HG02981 (cell line): ENCODE measurements around the gene FAM177A1.
"Not testable (repeated sequence)": the region's sequence is repeated elsewhere in the genome, so short reads cannot be mapped to it uniquely, and the experiment has no call there.

ENCODE experiments used
- ATAC-seq: cut with Tn5 transposase; IDR thresholded peaks from one replicate; pipeline ENCODE4 v1.9.1; 2021; ENCODE audit warnings: mild to moderate bottlenecking, moderate library complexity; ENCODE audit not compliant: unreplicated experiment

Gene FAM177A1

DNA sequence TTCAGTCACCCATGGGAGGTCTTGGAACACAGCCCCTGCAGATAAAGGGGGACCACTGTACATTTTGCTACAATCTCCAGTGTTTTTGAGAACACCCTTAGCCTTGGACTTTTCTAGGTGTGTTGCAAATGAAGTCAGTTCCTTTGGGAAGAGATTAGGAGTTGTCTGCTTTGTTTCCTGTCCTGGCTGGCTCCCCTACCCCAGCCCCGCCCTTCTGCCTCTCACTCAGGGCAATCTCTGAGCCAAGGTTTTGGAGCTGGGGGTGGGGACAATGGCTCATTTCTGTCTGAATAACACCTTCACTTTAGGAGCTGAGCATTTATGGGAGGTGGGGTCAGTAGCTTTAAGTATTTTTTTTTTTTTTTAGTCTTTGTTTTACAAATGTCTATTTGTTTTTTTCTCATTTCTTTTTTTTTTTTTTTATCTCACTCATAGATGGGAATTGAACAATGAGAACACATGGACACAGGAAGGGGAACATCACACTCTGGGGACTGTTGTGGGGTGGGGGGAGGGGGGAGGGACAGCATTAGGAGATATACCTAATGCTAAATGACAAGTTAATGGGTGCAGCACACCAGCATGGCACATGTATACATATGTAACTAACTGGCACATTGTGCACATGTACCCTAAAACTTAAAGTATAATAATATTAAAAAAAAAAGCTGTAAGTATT lies 15.2 kb downstream of the FAM177A1 start:
- ATAC-seq: not testable (repeated sequence)

- ATAC-seq: not testable (repeated sequence)
Measured at GRCh38 chr14:35065731-35066130, 19.7 kb downstream of the FAM177A1 start.

- ATAC-seq: no peak
Measured at GRCh38 chr14:35068238-35069012, 22.4 kb downstream of the FAM177A1 start.

DNA sequence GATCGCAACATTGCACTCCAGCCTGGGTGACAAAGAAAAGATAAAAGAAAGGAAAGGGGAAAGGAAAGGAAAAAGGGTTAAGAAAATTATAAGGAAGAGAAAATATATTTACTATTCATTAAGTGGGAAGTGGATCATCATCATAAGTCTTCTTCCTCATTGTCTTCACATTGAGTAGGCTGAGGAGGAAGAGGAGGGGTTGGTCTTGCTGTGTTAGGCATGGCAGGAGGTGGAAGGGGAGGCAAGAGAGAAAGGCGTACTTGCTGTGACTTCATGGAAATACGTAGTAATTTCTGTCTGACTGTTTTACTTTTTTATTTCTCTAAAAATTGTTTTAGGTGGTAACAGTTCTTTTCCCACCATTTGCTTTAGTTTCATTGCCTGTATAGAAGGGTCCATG lies 26.2 kb downstream of the FAM177A1 start:
- no peak for ATAC-seq

DNA sequence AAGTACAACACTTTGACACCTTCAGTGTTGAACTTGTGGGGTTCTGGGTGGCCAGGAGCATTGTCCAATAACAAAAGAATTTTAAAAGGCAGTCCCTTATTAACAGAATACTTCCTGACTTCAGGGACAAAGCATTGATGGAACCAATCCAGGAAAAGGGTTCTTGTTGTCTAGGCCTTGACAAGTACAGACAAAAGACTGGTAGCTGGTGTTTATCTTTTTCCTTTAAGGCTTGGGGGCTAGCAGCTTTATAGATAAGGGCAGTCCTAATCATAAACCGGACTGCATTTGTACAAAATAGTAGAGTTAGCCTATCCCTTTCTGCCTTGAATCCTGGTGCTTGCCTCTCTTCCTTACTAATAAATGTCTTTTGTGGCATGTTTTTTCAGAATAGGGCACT lies 27.4 kb downstream of the FAM177A1 start:
- ATAC-seq: no peak

DNA sequence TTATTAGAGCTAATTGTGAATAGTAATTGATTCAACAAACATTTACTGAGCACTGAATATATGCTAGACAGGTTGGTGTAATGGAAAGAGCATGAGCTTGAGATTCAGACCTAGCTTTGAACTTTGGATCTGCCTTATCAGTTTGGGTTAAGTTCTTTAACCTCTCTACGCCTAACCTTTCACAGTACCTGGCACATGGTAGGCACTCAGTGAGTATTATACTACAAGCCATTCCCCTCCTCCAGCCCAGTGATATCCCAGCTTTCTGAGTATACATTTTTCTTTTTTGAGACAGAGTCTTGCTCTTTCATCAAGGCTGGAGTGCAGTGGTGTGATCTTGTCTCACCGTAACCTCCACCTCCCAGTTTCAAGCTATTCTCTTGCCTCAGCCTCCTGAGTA lies 32.0 kb downstream of the FAM177A1 start:
- ATAC-seq: no peak

- no peak for ATAC-seq
Measured at GRCh38 chr14:35079742-35080141, 33.7 kb downstream of the FAM177A1 start.

- no peak for ATAC-seq
Measured at GRCh38 chr14:35083530-35084150, 37.6 kb downstream of the FAM177A1 start.

DNA sequence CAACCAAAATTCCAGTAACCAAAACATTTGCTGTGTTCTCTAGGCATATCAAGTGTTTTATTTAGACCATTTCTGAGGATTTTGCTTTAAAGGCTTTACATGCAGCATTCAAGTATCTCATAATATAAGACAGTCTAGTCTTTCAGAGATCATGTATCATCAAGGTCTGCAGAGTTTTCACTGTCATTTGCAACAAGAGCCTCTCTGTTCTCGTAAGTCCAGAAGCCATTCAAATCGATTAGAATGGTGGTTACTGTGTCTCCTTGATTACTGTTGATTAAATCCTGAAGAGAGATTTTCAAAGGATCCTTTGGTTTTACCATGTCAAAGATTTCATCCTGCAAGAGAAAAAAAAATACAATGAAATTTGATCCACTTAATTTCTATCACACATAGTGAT lies 39.4 kb downstream of the FAM177A1 start:
- no peak for ATAC-seq

DNA sequence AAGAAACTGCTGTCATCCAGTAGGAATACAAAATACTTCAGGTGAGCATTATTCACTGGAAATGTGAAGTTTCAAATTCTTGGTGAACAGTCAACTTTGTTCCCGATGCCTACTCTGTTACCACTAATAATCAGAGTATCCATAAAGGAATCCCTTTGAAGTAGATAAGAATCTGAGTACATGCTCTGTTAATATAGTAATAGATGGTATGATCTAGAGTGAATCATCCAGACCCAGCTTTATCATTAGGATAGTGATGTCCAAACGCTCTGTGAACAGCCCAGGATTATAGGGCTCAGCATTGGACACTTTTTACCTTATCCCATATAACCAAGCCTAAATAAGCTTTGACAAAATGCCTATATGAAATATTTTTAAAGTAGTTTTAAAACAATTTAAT lies 42.4 kb downstream of the FAM177A1 start:
- ATAC-seq: no peak

- not testable (repeated sequence) for ATAC-seq
Measured at GRCh38 chr14:35094645-35095044, 48.6 kb downstream of the FAM177A1 start.

GRCh38 chr14:35107866-35108265 lies 61.8 kb downstream of the FAM177A1 start:
- no peak for ATAC-seq

DNA sequence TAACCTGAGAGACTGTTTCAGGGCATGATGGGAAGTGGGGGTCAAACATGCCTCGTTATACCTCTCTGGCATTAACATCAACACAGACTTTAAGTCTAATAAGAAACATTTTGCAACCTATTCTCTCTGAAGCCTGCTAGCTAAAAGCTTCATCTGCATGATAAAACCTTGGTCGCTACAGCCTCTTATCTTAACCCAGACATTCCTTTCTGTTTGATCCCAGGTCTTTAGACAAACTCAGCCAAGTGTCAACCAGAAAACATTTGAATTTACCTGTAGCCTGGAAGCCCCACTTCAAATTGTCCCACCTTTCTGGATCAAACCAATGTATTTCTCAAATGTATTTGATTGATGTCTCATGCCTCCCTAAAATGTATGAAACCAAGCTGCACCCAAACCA lies 66.6 kb downstream of the FAM177A1 start:
- no peak for ATAC-seq

DNA sequence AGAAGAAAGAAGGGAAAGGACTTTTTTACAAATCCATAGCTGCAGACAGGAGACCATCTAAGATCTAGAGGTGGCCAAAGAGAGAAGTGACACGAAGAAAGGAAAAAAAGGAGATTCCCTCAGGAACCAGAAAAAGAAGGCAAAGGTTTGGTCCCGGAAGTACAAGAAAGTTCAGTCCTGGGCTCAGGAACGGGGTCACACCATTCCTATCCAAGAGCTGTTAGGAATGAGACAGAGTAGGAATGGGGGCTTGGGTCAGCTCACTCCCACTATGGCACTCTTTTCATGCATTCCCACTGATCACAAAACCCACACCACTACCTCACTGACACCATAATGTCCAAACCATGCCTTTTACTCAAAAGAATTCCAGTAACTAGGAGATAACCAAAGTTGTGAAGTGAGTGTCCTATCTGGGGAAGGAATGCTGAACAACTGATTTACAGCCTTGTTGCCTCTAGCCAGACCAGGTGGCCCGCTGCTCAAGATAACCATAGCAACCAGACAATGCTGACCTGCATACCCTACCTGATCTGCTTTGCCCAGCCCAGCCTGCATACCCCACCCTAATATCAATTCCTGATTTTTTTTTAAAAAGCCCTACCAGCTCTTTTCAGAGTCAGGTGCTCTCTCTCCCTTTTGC lies 67.4 kb downstream of the FAM177A1 start:
- ATAC-seq: no peak

DNA sequence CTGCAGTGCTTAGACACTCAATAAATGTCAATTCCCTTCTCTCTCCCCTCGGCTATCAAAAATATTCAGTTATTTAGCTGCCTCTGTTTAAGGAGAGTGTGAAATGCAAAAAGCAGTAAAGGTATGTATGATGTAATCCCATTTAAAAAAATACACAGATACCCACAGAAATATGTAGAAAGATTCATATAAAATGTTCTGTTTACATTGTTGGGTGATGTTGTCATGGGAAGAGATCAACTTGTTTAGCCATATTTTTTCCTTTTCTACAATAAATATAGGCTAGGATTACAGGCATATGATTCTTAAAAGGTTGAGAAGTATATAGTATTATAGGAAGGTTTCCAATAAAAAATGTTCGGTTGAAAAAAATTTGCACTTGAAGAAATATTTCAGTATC lies 68.0 kb downstream of the FAM177A1 start:
- no peak for ATAC-seq

- no peak for ATAC-seq
Measured at GRCh38 chr14:35116242-35116641, 70.2 kb downstream of the FAM177A1 start.

- no peak for ATAC-seq
Measured at GRCh38 chr14:35117112-35117511, 71.0 kb downstream of the FAM177A1 start.

DNA sequence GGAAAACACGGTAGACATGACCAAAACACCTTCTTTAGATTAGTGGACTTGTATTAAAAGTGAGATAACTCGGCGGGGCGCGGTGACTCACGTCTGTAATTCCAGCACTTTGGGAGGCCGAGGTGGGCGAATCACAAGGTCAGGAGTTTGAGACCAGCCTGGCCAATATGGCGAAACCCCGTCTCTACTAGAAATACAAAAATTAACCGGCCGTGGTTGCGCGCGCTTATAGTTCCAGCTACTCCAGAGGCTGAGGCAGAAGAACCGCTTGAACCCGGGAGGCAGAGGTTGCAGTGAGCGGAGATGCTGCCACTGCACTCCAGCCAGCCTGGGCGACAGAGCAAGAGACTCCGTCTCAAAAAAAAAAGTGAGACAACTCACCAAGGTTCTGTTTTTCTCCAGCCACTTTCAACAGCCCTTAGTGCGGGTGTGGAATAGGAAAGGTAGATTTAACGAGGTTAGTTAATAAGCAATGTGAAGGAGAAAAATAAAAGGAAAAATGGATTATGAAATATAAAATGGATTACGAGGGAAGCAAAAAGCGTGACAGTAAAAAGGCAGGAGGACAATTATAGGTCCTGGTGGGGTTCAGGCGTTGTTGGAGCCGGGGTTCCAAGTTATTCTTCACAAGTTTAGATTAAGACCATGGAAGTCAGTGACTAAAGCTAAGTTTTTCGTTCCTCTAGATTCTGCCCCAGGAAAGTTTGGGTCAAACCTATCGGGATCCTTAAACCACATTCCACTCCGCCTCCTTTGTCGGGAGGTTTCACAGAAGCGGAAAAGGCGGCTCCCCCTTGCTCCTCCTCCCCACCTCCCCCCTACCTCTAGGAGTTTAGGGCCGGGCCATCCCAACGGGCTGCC lies 75.2 kb downstream of the FAM177A1 start:
- ATAC-seq: no peak

DNA sequence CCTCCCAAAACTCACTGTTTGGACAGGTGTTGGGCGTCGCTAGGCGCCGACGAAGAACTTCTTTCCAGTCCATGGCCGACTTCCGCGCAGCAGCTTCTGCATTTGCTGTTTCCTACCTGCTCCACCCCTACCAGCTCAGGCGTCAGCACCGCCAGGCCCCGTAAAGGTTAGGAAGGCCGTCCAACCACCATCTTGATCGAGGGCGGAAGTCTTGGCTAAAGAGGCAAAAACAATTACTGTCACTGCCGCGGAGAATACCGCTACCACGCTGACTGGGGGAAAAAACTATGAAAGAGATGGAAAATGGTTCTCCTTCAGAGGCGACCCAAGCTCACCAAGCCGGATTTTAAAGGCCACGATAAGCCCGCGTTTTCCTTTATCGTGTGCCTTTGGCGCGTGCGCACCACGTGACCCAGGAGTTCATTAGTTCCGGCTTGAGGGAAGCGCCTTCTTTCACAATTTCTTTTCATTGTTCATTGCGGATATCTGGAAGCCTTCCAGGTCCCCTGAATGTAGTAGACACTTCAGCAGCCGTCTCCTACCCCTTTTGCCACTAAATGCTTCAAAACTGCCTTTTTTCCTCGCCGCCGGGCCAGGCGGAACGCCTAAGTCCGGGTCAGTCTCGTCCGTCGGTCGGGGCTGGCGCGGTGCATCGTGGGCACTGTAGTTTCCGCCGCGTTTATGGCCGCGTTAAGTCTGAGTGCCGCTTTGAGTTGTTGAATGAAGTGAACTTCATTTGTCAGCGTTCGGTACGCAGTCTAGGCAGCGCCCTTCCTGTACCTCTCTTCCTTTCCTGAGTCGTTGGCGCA lies 76.0 kb downstream of the FAM177A1 start, which contains the start of the genes PPP2R3C and PRORP:
Gene PPP2R3C (minus strand): TSS at position 104 of the 809 bp plus-strand sequence. CDS start 31 bp downstream, at position 73.
Gene PRORP (plus strand): TSS at position 666 of the 809 bp plus-strand sequence. CDS start 694 bp downstream, outside the sequence.
- ATAC-seq: peak; percentile 80
